ENCODE measurements around the gene IGSF9B. TPM values are rescaled to one million over a fixed set of nuclear protein-coding genes. Genes with fewer than 3 reads are reported as not detected.

IGSF9B gene
- total and polyA plus RNA-seq, 4 donors, result 0.72 to 19.5 (median 4.0) TPM

- Histone ChIP-seq H3K4me3 (no peak overlapping the region), H3K36me3 (ENCODE audit: control insufficient read depth in 4 of 4, insufficient read depth in 4 of 4, low read length in 4 of 4) (peaks cover 0 to 4% (median 0%) of the 10 kb centered on the region in 4 donors), H3K27ac (ENCODE audit: low read depth in 1 of 2, low read length in 1 of 2) (no peak overlapping the region), H3K27me3 (ENCODE audit: control insufficient read depth in 3 of 3, insufficient read depth in 3 of 3, low read length in 2 of 3) (peaks cover 8 to 31% (median 11%) of the 10 kb centered on the region in 3 donors), H3K9me3 (ENCODE audit: control insufficient read depth in 4 of 4, insufficient read depth in 3 of 4, low read length in 3 of 4) (no peaks in the 10 kb centered on the region), H3K9ac (ENCODE audit: insufficient read depth in 1 of 2, low read length in 2 of 2) (no peak overlapping the region), H3K4me1 (ENCODE audit: control insufficient read depth in 5 of 5, insufficient read depth in 5 of 5, low read length in 5 of 5) (no peaks in the 10 kb centered on the region)
- TF ChIP-seq CTCF (IDR thresholded peaks at IDR 0.05; ENCODE audit: control extremely low read depth, extremely low read depth), result no peak
- DNase-seq, result no peak
- no peak for ATAC-seq (ENCODE audit: insufficient read depth, low FRiP score)
- 60 to 67% methylated on average over 53 to 66 of the region's 66 CpGs for WGBS, 2 donors
These were observed 37.2 kb downstream of the IGSF9B start for GRCh38 chr11:133919330-133920108.

- TF ChIP-seq CTCF (IDR thresholded peaks at IDR 0.05; ENCODE audit: control extremely low read depth, extremely low read depth), result no peak
- Histone ChIP-seq H3K4me1 (ENCODE audit: control insufficient read depth in 5 of 5, insufficient read depth in 5 of 5, low read length in 5 of 5) (no peaks in the 10 kb centered on the region), H3K9me3 (ENCODE audit: control insufficient read depth in 4 of 4, insufficient read depth in 3 of 4, low read length in 3 of 4) (no peaks in the 10 kb centered on the region), H3K36me3 (ENCODE audit: control insufficient read depth in 4 of 4, insufficient read depth in 4 of 4, low read length in 4 of 4) (peaks cover 0 to 4% (median 0%) of the 10 kb centered on the region in 4 donors), H3K27me3 (ENCODE audit: control insufficient read depth in 3 of 3, insufficient read depth in 3 of 3, low read length in 2 of 3) (peaks cover 8 to 31% (median 14%) of the 10 kb centered on the region in 3 donors), H3K4me3 (no peak overlapping the region), H3K9ac (ENCODE audit: insufficient read depth in 1 of 2, low read length in 2 of 2) (no peak overlapping the region), H3K27ac (ENCODE audit: low read depth in 1 of 2, low read length in 1 of 2) (no peak overlapping the region)
- no peak for ATAC-seq (ENCODE audit: insufficient read depth, low FRiP score)
- 10 to 20% methylated on average over 22 to 26 of the region's 26 CpGs for WGBS, 2 donors
- DNase-seq, result no peak
These were observed 38.0 kb downstream of the IGSF9B start for GRCh38 chr11:133918608-133919260.

GRCh38 chr11:133917921-133918607 is 38.7 kb downstream of the IGSF9B start:
- Histone ChIP-seq H3K27me3 (ENCODE audit: control insufficient read depth in 3 of 3, insufficient read depth in 3 of 3, low read length in 2 of 3) (peaks cover 8 to 31% (median 14%) of the 10 kb centered on the region in 3 donors), H3K27ac (ENCODE audit: low read depth in 1 of 2, low read length in 1 of 2) (no peak overlapping the region), H3K4me1 (ENCODE audit: control insufficient read depth in 5 of 5, insufficient read depth in 5 of 5, low read length in 5 of 5) (no peaks in the 10 kb centered on the region), H3K9ac (ENCODE audit: insufficient read depth in 1 of 2, low read length in 2 of 2) (no peak overlapping the region), H3K36me3 (ENCODE audit: control insufficient read depth in 4 of 4, insufficient read depth in 4 of 4, low read length in 4 of 4) (peaks cover 0 to 4% (median 0%) of the 10 kb centered on the region in 4 donors), H3K9me3 (ENCODE audit: control insufficient read depth in 4 of 4, insufficient read depth in 3 of 4, low read length in 3 of 4) (no peaks in the 10 kb centered on the region), H3K4me3 (no peak overlapping the region)
- ATAC-seq (ENCODE audit: insufficient read depth, low FRiP score) (no peak), DNase-seq (no peak)
- 31 to 34% methylated on average over 45 to 52 of the region's 52 CpGs for WGBS, 2 donors
- no peak for TF ChIP-seq CTCF (IDR thresholded peaks at IDR 0.05; ENCODE audit: control extremely low read depth, extremely low read depth)
